D341Med (cell line): ENCODE data around the gene WDTC1.
"Not testable (repeated sequence)": the region's sequence is repeated elsewhere in the genome, so short reads cannot be mapped to it uniquely, and the experiment has no call there.

Experiments
- DNase-seq: peaks from one replicate; pipeline ENCODE4 v3.0.0; 2012; ENCODE audit warnings: low spot score

The WDTC1 gene, protein sequence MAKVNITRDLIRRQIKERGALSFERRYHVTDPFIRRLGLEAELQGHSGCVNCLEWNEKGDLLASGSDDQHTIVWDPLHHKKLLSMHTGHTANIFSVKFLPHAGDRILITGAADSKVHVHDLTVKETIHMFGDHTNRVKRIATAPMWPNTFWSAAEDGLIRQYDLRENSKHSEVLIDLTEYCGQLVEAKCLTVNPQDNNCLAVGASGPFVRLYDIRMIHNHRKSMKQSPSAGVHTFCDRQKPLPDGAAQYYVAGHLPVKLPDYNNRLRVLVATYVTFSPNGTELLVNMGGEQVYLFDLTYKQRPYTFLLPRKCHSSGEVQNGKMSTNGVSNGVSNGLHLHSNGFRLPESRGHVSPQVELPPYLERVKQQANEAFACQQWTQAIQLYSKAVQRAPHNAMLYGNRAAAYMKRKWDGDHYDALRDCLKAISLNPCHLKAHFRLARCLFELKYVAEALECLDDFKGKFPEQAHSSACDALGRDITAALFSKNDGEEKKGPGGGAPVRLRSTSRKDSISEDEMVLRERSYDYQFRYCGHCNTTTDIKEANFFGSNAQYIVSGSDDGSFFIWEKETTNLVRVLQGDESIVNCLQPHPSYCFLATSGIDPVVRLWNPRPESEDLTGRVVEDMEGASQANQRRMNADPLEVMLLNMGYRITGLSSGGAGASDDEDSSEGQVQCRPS

DNA sequence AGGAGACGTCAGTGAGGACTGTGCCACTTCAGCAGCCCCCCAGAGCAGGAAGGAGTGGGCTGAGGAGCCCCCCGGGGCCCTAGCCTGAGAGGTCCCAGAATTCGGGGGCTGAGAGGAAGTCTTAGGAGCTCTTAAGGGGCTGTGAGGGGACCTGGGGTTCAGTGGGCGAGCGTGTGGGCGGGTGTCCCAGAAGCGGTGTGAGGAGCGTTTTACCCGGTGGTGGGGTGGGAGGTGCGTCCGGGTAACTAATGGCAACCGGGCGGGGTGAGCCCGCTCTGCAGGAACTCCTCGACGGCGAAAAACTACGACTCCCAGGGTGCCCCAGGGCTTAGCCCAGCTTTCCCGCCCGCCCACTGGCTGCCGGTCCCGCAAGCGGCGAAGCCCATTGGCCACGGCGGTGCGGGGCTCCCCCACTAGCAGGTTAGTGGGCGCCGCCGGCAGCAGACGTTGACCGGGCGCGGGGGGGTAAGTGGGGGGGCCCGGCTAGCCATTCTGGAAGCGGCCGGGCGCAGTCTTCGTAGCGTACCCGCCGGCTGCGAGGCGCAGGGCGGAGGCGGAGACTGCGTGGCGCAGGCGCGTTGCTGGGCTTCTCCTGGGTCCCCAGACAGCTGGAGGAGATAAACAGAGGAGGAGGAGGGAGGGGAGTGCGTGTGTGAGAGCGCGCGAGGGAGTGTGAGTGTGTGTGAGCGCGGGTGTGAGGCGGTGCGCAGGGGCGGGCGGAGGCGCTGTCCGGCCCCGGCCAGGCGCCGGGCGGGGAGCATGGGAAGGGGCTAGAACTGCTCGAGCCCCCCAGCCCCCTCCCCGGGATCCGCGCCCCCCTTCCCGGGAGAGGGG, at the start of gene WDTC1:
WDTC1 (plus strand) TSS at position 584 of the 834 bp plus-strand sequence. CDS start 26,423 bp downstream, outside the sequence.
- DNase-seq: peak; percentile 96

DNA sequence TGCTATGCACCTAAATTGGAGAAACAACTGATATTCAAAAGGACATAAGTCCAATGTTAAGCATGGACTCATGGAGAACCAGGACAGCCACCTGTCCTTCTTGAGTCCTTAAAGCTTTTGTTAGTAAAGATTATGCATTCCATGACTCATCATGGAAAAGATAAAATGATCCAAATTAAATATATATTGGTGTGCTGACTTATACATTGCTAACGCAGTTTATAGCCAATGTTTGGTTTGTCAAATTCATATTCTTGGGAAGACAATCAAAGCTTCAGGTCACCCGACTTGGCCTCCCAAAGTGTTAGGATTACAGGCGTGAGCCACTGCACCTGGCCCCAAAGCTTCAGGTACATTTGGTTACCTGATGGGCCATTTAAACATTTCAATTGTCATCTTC, 49.8 kb upstream of the WDTC1 start:
- DNase-seq: not testable (repeated sequence)

DNA sequence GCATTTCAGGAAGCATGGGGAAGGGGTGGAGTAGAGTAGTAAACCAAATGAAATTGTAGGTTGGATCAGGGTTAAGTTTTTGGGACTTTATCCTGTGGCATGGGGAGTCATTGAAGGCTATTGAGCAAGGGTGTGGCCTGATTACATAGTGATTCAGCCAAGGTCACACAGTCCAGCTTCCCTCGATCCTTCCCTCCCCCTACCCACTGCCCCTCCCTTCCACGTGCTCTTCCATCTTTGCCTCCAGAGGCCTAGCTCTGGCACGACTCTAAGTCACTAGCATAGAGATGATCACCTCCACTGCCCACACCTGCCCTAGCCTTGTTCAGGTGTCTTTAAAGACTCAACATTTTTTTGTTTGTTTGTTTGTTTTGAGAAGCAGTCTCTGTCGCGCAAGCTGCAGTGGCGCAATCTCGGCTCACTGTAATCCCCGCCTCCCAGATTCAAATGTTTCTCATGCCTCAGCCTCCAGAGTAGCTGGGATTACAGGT, 42.3 kb upstream of the WDTC1 start:
- DNase-seq: no peak

DNA sequence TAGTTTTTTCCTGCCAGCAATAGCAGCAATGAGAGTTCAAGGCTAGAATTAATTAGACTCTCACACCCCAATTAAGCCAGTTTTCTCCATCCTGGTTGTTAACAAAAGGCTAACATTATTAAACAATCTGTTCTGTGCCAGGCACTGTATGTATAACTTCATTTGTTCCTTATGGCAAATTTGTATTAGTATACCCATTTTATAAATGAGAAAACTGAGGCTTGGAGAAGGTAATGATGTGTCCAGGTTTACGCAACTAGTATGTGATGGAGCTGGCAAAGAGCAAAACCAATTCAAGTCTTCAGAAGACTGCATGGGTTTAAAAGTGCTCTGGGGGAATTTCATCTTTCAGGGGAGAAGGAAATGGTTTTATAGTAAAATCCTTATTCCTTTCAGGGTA, 41.2 kb upstream of the WDTC1 start:
- DNase-seq: no peak

DNA sequence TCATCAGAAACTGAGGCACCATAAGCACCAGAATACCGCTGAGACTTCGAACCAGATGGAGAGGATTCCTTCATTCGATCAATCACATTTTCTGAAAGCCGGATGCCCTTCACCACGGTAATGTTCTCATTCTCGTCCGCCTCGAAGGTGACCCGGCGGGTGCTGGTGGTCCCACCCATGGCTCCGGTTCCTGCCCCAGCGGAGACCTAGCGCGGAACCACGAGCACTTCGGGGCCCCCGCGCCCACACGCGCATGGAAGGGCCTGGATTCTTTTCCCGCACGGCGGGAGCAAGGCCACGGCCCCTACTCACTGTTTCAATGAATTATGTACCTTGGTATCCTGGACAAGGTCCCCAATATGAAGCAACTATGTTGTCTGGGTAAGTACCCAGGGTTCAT, 33.1 kb upstream of the WDTC1 start:
- DNase-seq: no peak

DNA sequence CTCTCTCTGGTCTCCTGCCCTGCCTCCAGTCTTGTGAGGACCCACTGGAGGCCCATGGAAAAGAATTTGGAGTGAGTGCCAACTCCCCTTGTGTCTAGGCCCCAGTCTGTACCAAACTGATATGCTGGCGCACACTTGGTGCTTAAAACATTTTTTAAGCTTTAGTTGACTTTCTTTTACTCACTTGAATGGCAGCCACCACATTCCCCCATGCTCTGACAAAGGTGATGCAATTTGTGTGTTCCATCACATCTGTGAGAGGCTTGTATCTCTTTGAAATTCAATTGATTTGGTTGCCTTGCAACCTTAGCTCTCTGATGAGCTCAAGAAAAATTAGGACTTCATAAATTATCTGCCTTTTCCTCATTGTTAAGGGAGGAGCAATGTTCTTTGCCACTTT, 30.5 kb upstream of the WDTC1 start:
- DNase-seq: no peak

DNA sequence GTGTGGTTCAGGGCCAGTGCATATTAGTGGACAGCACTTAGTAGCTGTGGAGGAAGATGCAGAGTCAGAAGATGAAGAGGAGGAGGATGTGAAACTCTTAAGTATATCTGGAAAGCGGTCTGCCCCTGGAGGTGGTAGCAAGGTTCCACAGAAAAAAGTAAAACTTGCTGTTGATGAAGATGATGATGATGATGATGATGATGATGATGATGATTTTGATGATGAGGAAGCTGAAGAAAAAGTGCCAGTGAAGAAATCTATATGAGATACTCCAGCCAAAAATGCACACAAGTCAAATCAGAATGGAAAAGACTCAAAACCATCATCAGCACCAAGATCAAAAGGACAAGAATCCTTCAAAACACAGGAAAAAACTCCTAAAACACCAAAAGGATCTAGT, 27.2 kb upstream of the WDTC1 start:
- DNase-seq: not testable (repeated sequence)

DNA sequence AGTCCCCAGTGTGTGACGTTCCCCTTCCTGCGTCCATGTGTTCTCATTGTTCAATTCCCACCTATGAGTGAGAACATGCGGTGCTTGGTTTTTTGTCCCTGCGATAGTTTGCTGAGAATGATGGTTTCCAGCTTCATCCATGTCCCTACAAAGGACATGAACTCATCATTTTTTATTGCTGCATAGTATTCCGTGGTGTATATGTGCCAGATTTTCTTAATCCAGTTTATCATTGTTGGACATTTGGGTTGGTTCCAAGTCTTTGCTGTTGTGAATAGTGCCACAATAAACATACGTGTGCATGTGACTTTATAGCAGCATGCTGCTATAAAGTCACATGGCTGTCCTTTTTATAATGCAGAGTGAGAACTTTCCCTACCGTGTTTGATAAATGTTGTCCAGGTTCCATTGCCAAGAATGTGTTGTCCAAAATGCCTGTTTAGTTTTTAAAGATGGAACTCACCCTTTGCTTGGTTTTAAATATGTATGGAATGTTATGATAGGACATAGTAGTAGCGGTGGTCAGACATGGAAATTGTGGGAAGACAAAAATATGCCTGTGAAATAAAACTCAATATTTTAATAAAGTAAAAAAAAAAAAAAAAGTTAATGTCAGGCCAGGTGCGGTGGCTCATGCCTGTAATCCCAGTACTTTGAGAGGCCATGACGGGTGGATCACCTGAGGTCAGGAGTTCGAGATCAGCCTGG, 26.1 kb upstream of the WDTC1 start:
- not testable (repeated sequence) for DNase-seq

DNA sequence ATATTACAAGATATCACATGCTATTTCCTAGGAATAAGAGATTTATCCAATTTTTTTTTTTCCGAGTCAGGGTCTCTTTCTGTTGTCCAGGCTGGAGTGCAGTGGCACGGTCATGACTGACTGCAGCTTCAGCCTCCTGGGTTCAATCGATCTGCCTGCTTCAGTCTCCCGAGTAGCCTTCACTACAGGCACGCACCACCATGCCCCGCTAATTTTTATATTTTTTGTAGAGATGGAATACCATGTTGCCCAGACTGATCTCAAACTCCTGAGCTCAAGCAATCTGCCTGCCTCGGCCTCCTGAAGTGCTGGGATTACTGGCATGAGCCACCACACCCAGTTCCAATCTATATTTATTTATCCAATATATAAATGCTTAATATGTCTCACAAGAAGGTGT, 18.0 kb upstream of the WDTC1 start:
- DNase-seq: no peak

DNA sequence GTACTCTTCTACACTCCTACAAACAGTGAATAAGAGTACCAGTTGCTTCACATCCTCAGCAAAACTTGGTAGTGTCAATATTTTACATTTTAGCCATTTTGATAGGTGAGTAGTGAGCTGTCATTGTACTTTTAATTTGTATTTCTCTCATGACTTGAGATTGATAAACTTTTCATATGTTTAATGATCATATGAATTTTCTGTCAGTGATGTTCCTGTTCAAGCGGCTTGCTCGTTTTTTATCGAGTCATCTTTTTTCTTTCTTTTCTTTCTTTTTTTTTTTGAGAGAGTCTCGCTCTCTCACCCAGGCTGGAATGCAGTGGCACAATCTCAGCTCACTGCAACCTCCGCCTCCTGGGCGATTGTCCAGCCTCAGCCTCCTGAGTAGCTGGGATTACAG, 17.0 kb upstream of the WDTC1 start:
- DNase-seq: no peak

DNA sequence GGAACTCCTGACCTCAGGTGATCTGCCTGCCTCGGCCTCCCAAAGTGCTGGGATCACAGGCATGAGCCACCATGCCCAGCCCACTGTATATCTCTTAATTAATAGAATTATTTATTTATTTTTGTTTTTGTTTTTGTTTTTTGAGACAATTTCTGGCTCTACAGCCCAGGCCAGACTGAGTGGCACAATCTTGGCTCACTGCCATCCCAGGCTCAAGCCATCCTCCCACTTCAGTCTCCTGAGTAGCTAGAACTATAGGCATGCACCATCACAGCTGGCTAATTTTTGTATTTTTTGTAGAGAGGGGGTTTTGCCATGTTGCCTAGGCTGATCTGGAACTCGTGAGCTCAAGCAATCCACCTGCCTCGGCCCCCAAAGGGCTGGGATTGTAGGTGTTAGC, 15.7 kb upstream of the WDTC1 start:
- DNase-seq: no peak

DNA sequence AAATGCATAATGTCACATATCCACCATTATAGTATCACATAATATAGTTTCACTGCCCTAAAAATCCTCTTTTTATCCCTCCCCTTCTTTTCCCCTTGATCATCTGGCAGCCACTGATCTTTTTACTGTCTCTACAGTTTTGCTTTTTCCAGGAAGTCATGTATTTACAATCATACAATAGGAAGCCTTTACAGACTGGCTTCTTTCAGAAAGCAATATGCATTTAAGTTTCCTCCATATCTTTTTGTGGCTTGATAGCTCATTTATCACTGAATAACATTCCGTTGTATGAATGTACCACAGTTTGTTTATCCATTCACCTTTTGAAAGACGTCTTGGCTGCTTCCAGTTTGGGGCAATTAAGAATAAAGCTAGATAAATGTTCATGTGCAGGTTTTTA, 14.3 kb upstream of the WDTC1 start:
- DNase-seq: no peak

DNA sequence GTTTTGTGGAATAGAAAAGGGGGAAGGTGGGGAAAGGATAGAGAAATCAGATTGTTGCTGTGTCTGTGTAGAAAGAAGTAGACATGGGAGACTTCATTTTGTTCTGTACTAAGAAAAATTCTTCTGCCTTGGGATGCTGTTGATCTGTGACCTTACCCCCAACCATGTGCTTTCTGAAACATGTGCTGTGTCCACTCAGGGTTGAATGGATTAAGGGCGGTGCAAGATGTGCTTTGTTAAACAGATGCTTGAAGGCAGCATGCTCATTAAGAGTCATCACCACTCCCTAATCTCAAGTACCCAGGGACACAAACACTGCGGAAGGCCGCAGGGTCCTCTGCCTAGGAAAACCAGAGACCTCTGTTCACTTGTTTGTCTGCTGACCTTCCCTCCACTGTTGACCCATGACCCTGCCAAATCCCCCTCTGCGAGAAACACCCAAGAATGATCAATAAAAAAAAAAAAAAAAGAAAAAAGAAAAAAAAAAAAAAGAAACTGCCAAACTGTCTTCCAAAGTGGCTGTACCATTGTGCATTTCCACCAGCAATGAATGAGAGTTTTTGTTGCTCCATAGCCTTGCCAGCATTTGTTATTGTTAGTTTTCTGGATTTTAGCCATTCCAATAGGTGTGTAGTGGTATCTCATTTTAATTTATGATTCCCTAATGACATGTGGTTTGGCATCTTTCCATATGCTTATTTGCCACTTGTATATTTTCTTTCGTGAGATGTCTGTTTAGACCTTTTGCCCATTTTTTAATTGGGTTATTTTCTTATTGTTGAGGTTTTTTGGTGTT, 13.5 kb upstream of the WDTC1 start:
- not testable (repeated sequence) for DNase-seq

DNA sequence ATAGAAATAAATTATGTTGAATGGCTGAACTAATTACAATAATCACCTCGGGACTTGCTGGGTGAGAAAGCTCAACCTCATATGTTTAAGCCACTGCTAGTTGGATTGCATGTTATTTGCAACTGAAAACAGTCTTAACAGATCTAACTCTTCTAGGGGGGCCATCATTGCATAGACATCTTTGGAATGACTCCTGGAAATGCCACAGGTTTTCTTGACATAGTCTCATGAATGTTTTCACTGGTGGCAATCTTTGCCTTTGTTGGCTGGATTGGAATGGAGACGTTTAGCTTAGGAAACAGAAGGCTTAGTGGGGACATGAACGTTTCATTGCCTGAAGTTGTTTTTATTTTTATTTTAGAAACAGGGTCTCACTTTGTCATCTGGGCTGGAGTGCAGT, 8.8 kb upstream of the WDTC1 start:
- no peak for DNase-seq

DNA sequence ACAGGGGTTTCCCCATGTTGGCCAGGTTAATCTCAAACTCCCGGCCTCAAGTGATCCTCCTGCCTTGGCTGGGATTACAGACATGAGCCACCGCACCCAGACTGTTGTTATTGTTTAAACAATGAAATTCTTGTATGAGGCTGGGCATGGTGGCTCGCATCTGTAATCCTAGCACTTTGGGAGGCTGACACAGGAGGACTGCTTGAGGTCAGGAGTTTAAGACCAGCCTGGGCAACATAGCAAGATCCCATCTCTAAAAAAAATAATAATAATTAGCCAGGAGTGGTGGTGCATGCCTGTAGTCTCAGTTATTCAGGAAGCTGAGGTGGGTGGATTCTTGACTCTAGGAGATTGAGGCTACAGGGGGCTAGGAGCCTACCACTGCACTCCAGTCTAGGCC, 6.7 kb upstream of the WDTC1 start:
- DNase-seq: no peak

DNA sequence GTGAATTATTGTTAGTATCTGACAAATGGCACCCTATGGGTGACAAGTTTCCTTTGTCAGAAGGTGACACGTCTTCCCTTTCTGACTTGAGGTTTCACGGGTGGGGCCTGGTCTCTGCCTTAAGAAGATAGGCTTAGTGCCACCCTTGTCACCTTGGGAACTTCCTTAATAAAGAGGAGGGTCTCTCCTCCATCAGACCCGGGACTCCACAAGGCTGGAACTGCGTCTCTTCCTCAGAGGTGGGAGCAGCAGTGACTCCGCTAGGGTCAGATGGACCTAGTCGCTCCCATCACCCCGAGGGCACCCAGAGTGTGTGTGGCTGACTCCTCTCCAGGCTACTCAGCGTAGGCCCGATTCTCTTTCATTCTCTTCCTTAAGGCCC, 774 bp upstream of the WDTC1 start:
- no peak for DNase-seq

DNA sequence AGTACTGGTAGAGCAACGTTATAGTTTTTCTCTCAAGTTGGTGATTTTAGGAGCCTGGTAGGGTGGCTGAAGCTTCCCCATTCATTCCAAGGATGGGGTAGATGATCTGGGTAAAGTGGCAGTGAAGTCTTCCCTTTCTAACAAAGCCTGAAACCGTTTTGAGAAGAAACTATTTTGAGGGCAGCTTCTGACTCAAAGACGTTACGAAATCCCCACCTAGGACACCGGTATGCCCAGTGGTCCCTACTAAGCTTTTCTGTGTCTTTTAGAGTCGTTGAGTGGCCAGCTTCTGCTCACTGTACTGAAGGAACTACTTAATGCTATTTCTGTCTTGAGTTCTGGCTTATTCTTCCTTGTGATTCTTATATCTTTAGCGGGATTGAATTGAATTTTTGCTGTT, 1.4 kb downstream of the WDTC1 start:
- no peak for DNase-seq

DNA sequence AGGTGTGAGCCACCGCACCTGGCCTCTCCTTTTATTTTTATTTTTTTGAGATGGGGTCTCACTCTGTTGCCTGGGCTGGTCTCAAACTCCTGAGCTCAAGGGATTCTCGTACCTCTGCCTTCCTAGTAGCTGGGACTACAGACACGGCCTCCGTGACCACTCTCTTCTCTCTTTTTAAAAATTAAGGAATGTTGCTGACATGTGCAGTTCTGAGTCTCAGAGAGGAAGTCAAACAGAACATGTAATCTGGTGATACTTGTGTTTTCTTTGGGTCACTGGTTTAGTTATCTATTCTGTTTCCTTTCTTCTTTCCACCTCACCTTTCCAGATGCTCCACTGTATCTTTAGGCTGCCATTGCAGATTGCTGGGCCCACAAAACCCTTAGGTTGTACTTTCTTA, 2.7 kb downstream of the WDTC1 start:
- DNase-seq: no peak

DNA sequence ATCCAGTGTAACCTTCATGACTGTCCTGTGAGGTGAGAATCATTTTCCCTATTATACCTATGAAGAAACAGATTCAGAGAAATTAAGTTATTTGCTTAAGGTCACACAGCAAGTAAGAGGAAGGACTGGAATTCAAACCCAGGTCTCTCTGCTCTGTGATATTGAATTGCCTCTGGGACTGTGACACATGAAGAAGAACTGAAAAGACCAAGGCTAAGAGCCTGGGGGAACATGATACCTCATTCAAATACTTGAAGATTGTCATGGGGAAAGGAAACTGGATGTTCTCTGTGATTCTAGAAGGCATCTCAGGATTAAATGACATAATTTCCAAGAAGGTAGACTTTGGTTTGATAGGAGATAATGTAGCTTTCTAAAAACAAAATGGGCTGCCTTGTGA, 3.6 kb downstream of the WDTC1 start:
- DNase-seq: no peak

DNA sequence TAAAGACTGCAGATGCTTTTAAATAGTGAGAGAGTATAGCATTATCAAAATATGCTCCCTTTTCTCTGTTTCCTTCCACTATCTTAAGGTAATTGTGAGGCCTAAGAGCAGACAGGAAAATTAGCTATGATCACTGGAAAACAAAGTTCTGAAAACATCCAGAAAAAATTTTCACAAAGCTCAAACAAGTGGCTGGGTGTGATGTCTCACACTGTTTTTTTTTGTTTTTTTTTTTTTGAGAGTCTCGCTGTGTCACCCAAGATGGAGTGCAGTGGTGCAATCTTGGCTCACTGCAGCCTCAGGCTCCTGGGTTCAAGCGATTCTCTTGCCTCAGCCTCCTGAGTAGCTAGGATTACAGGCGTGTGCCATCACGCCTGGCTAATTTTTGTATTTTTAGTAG, 7.2 kb downstream of the WDTC1 start:
- no peak for DNase-seq

DNA sequence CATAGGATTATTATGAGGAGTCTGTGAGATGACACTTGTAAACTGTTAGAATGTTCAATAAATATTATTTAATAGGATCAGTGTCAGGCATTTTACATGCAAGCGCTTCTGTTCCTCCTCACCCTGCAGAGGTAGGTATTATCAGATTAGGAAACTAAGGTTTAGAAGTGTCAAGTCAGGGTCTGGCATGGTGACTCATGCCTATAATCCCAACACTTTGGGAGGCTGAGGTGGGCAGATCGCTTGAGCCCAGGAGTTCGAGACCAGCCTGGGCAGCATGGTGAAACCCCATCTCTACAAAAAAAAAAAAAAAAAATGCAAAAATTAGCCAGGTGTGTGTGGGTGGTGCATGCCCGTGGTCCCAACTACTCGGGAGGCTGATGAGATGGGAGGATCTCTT, 9.2 kb downstream of the WDTC1 start:
- DNase-seq: not testable (repeated sequence)
